Epithelial cell of esophagus (primary cell): ENCODE measurements around the gene GRIA4.

ENCODE experiments used
- DNase-seq: peaks from one replicate; pipeline ENCODE4 v3.0.0; 2010; ENCODE audit warnings: low read depth
- H3K4me3 ChIP-seq: 2 replicates; pipeline ENCODE4 v1.5.1; 2011; ENCODE audit warnings: mild to moderate bottlenecking, low read length, control low read depth
- TF ChIP-seq, protein P1 (sequence below): IDR thresholded peaks from 2 replicates; pipeline ENCODE4 v1.5.1; 2011; ENCODE audit warnings: low read depth, mild to moderate bottlenecking, low read length, control low read depth, inconsistent platforms; ENCODE audit not compliant: insufficient read depth; ENCODE audit errors: missing control alignments

GRIA4 gene

DNA sequence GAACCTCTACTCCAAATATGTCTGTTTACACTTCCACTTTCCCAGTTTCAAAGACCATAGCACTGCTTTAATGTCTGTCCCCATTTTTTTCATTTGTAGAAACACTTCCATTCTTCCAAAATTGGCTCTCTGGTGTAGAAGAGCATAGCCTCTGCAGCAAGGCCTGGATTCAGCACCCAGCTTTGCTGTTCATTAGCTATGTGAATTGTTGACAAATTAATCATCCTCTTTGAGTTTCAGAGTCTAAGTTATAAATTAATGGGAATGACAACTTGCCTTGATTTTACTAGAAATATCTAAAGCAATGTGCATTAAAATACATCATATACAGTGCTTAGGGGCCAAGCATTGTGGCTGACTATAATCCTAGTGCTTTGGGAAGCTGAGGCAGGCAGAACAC lies 22.4 kb downstream of the GRIA4 start:
- no peak for DNase-seq
- H3K4me3 ChIP-seq: no peak overlapping the region
- TF ChIP-seq, protein P1, sequence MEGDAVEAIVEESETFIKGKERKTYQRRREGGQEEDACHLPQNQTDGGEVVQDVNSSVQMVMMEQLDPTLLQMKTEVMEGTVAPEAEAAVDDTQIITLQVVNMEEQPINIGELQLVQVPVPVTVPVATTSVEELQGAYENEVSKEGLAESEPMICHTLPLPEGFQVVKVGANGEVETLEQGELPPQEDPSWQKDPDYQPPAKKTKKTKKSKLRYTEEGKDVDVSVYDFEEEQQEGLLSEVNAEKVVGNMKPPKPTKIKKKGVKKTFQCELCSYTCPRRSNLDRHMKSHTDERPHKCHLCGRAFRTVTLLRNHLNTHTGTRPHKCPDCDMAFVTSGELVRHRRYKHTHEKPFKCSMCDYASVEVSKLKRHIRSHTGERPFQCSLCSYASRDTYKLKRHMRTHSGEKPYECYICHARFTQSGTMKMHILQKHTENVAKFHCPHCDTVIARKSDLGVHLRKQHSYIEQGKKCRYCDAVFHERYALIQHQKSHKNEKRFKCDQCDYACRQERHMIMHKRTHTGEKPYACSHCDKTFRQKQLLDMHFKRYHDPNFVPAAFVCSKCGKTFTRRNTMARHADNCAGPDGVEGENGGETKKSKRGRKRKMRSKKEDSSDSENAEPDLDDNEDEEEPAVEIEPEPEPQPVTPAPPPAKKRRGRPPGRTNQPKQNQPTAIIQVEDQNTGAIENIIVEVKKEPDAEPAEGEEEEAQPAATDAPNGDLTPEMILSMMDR: no peak

DNA sequence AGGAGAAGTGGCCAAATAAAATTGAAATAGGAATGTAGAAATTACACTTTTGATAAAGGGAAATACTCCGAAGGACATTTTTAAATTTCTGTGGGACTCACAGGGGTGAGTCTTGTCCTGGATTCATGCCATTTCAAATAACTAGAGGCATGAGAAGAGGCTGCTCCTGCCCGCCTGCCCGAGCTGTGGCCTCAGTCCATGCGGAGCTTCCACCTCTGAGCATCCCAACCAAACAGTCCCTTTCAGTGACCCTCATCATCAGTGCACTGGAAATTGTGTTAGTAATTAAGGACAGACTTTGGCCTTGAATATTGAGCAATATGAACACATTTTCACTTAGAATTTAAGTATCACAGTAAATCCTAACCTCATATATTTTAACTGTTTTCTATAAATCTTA lies 25.6 kb downstream of the GRIA4 start:
- TF ChIP-seq, protein P1: no peak

DNA sequence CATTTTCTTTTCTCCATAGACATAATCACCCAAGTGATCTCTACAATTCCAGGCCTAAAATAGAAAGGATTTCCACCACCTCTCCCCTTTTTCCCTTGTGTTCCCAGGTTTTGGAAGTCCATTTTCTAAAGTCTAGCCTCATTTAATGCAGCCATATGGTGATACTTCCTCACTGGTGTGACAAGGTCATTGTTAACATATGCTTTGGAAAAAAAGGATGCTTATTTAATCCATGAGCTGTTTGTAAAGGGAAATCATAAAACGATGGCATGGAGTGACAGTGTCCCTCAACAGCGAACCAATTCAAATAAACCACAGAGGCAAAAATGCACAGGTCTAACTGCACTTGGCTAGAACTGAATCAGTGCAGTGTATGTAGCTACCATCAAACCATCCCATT lies 26.6 kb downstream of the GRIA4 start:
- H3K4me3 ChIP-seq: no peak overlapping the region
- TF ChIP-seq, protein P1: no peak

More for the DNA sequence above, 25.6 kb downstream of the GRIA4 start:
- no peak for DNase-seq
- no peak overlapping the region for H3K4me3 ChIP-seq

DNA sequence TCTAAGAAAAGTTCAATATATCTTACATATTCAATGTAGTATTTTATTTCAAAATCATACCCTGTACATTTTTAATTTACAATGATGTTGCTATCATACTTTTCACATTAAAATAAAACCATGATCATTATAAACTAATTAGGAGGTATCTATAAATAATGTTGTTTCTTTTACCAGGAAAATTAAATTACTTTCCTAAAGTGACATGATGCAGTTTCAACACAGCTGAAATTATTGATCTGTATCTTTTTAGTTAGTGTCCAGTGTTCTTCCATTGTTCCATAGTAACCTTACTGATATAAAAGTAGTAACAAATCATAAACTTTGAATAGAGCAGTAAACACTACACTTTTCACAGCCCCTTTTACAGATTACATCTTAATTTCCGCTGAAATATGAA lies 29.7 kb downstream of the GRIA4 start:
- no peak overlapping the region for H3K4me3 ChIP-seq
- DNase-seq: no peak
- TF ChIP-seq, protein P1: no peak

More for the DNA sequence above, 26.6 kb downstream of the GRIA4 start:
- DNase-seq: no peak

DNA sequence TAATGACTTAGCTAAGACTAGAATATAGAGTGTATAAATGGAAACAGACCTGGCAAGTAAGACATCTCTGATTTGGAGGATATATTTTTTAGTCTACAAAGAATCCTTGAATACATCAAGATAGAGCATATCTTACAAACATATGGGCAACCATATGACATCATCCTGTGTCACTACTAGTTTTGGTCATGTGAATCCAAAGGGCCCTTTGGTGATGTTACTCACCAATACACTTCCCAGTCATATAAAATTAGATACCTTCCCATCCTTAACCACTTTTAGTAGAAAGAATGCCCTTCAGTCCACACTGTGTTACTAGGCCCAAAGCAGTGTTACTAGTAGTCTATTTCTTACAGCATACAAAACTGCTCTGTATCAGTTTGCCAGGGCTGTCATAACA lies 31.6 kb downstream of the GRIA4 start:
- DNase-seq: peak; percentile 22
- H3K4me3 ChIP-seq: no peak overlapping the region
- TF ChIP-seq, protein P1: no peak

DNA sequence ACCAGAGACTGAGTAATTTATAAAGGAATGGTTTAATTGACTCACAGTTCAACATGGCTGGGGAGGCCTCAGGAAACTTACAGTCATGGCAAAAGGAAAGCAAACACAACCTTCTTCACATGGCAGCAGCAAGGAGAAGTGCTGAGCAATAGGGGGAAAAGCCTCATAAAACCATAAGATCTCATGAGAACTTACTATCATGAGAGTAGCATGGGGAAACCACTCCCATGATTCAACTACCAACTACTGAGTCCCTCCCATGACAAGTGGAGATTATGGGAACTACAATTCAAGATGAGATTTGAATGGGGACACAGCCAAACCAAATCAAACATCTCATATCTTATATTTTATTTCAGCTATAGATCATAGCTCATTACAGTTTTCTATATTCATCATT lies 33.0 kb downstream of the GRIA4 start:
- TF ChIP-seq, protein P1: no peak
- no peak for DNase-seq
- no peak overlapping the region for H3K4me3 ChIP-seq

DNA sequence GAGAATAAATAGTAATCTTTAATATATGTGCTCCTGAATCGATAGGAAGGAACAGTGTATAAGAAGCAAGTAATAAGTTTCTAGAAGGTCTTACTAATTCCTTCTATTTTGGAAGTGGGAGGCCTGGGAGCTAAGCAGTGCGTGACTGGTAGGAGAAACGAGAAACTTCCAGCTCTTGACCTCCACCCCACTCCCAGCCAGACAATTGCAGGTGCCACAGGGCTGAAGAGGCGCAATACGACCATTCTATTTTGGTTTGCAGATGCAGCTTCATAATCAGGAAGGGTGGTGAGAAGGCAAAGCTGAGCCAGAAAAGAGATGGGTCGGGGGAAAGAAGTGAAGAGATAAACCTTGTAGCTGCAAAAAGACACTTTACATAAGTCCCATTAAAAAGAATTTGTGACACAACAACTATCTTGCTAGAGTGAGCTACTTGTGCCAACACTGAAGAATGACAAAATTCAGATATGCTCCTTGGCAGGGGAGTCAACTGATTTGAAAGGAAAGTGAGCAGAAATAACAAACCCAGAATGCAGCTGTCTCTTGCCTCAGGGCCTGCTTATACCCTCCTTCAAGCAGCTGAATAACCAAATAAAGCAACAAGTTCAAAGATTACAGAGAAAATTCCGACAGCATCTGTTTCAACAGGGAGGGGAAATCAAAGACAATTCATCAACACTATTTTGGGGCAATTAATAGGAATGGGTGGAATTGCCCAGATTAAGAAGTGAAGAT lies 35.1 kb downstream of the GRIA4 start:
- TF ChIP-seq, protein P1: no peak
- DNase-seq: no peak
- no peak overlapping the region for H3K4me3 ChIP-seq
